ENCODE measurements around the gene VMAC.

VMAC gene

GRCh38 chr19:5948752-5949564, 44.3 kb downstream of the VMAC start:
- H3K4me3 ChIP-seq (replicated peaks; ENCODE audit: low read depth, low read length): no peak overlapping the region
- no peak for TF ChIP-seq CTCF (IDR thresholded peaks at IDR 0.05; ENCODE audit: low read length, missing control alignments)
- DNase-seq (ENCODE audit: low read depth): no peak

GRCh38 chr19:5949792-5950305, 45.2 kb downstream of the VMAC start:
- TF ChIP-seq CTCF (IDR thresholded peaks at IDR 0.05; ENCODE audit: low read length, missing control alignments): no peak

GRCh38 chr19:5950741-5951140, 46.1 kb downstream of the VMAC start:
- H3K4me3 ChIP-seq (replicated peaks; ENCODE audit: low read depth, low read length): no peak overlapping the region
- no peak for TF ChIP-seq CTCF (IDR thresholded peaks at IDR 0.05; ENCODE audit: low read length, missing control alignments)
- DNase-seq (ENCODE audit: low read depth): no peak

More at GRCh38 chr19:5949792-5950305, 45.2 kb downstream of the VMAC start:
- no peak overlapping the region for H3K4me3 ChIP-seq (replicated peaks; ENCODE audit: low read depth, low read length)
- DNase-seq (ENCODE audit: low read depth): no peak

GRCh38 chr19:5951338-5951861, 46.7 kb downstream of the VMAC start:
- TF ChIP-seq CTCF (IDR thresholded peaks at IDR 0.05; ENCODE audit: low read length, missing control alignments): no peak
- H3K4me3 ChIP-seq (replicated peaks; ENCODE audit: low read depth, low read length): no peak overlapping the region
- no peak for DNase-seq (ENCODE audit: low read depth)

- no peak for TF ChIP-seq CTCF (IDR thresholded peaks at IDR 0.05; ENCODE audit: low read length, missing control alignments)
- H3K4me3 ChIP-seq (replicated peaks; ENCODE audit: low read depth, low read length): no peak overlapping the region
These were observed 47.7 kb downstream of the VMAC start for GRCh38 chr19:5952193-5953029.

GRCh38 chr19:5953030-5953589, 48.4 kb downstream of the VMAC start:
- H3K4me3 ChIP-seq (replicated peaks; ENCODE audit: low read depth, low read length): no peak overlapping the region
- no peak for TF ChIP-seq CTCF (IDR thresholded peaks at IDR 0.05; ENCODE audit: low read length, missing control alignments)
- DNase-seq (ENCODE audit: low read depth): peak; percentile 36

More at GRCh38 chr19:5952193-5953029, 47.7 kb downstream of the VMAC start:
- DNase-seq (ENCODE audit: low read depth): no peak
